Effector memory CD4-positive, alpha-beta T cell (primary cell): ENCODE measurements around the gene EXOSC3.
"Not testable (repeated sequence)": the region's sequence is repeated elsewhere in the genome, so short reads cannot be mapped to it uniquely, and the experiment has no call there.

Source experiments
- DNase-seq, 3 donors: peaks; one replicate each; pipeline ENCODE4 v3.0.0-alpha.2; 2020
- H3K27ac ChIP-seq: 2 replicates; pipeline ENCODE4 v1.7.0; 2013; ENCODE audit warnings: mild to moderate bottlenecking, low read length, moderate library complexity; ENCODE audit not compliant: insufficient read depth, poor library complexity, severe bottlenecking
- H3K27me3 ChIP-seq: replicated peaks from 2 replicates; pipeline ENCODE4 v1.7.0; 2013; ENCODE audit warnings: mild to moderate bottlenecking, low read length; ENCODE audit not compliant: insufficient read depth, control insufficient read depth, poor library complexity, severe bottlenecking
- H3K36me3 ChIP-seq: 2 replicates; pipeline ENCODE4 v1.7.0; 2013; ENCODE audit warnings: mild to moderate bottlenecking, low read length, moderate library complexity; ENCODE audit not compliant: control insufficient read depth, insufficient read depth
- H3K4me1 ChIP-seq: 2 replicates; pipeline ENCODE4 v1.7.0; 2013; ENCODE audit warnings: low read length, mild to moderate bottlenecking; ENCODE audit not compliant: control insufficient read depth, insufficient read depth, poor library complexity, severe bottlenecking
- H3K4me3 ChIP-seq: 2 replicates; pipeline ENCODE4 v1.7.0; 2013; ENCODE audit warnings: low read length, low read depth, mild to moderate bottlenecking; ENCODE audit not compliant: insufficient read depth, poor library complexity, severe bottlenecking
- H3K9me3 ChIP-seq: 2 replicates; pipeline ENCODE4 v1.7.0; 2013; ENCODE audit warnings: mild to moderate bottlenecking, low read length, moderate library complexity; ENCODE audit not compliant: control insufficient read depth

The EXOSC3 gene

GRCh38 chr9:37752642-37753488 lies 32.0 kb downstream of the EXOSC3 start:
- H3K27me3 ChIP-seq, result no peaks in the 10 kb centered on the region
- peak overlapping the region; percentile 79 for H3K4me3 ChIP-seq
- H3K36me3 ChIP-seq, result no peaks in the 10 kb centered on the region
- H3K27ac ChIP-seq, result peak overlapping the region; percentile 79
- peaks cover 15% of the 10 kb centered on the region for H3K4me1 ChIP-seq
- no peaks in the 10 kb centered on the region for H3K9me3 ChIP-seq
- DNase-seq, result no peak

DNA sequence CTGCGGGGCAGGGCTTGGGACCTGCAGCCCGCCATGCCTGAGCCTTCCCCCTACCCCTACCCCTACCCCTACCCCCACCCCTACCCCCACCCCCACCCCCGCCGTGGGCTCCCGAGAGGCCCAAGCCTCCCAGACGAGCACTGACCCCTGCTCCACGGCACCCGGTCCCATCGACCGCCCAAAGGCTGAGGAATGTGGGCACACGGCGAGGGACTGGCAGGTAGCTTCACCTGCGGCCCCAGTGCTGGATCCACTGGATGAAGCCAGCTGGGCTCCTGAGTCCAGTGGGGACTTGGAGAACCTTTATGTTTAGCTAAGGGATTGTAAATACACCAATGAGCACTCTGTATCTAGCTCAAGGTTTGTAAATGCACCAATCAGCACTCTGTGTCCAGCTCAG lies 32.8 kb downstream of the EXOSC3 start:
- not testable (repeated sequence) for H3K27me3 ChIP-seq, H3K36me3 ChIP-seq, H3K4me3 ChIP-seq, DNase-seq, H3K27ac ChIP-seq, H3K9me3 ChIP-seq
- H3K4me1 ChIP-seq, result peaks cover 15% of the 10 kb centered on the region

DNA sequence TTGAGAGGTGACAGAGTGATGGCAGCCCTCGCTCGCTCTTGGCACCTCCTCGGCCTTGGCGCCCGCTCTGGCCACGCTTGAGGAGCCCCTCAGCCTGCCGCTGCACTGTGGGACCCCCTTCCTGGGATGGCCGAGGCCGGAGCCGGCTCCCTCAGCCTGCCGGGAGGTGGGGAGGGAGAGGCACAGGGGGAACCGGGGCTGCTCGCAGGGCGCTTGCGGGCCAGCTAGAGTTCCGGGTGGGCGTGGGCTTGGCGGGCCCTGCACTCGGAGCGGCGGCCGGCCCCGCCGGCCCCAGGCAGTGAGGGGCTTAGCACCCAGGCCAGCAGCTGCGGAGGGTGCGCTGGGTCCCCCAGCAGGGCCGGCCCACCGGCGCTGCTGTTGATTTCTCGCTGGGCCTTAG lies 33.2 kb downstream of the EXOSC3 start:
- H3K9me3 ChIP-seq, H3K27ac ChIP-seq, DNase-seq, H3K36me3 ChIP-seq, H3K27me3 ChIP-seq, H3K4me3 ChIP-seq: not testable (repeated sequence)
- peaks cover 15% of the 10 kb centered on the region for H3K4me1 ChIP-seq

- no peak overlapping the region for H3K4me3 ChIP-seq
- H3K4me1 ChIP-seq, result peaks cover 15% of the 10 kb centered on the region
- H3K27ac ChIP-seq, result no peak overlapping the region
- H3K27me3 ChIP-seq, result no peaks in the 10 kb centered on the region
- no peaks in the 10 kb centered on the region for H3K36me3 ChIP-seq
- no peak for DNase-seq
- H3K9me3 ChIP-seq, result no peaks in the 10 kb centered on the region
Measured at GRCh38 chr9:37751186-37751585, 33.7 kb downstream of the EXOSC3 start.

- Histone ChIP-seq H3K36me3 (no peaks in the 10 kb centered on the region), H3K27ac (no peak overlapping the region), H3K4me1 (peaks cover 3% of the 10 kb centered on the region), H3K4me3 (no peak overlapping the region), H3K27me3 (no peaks in the 10 kb centered on the region), H3K9me3 (no peaks in the 10 kb centered on the region)
- DNase-seq, result no peak
Measured at GRCh38 chr9:37749129-37749528, 35.7 kb downstream of the EXOSC3 start.

DNA sequence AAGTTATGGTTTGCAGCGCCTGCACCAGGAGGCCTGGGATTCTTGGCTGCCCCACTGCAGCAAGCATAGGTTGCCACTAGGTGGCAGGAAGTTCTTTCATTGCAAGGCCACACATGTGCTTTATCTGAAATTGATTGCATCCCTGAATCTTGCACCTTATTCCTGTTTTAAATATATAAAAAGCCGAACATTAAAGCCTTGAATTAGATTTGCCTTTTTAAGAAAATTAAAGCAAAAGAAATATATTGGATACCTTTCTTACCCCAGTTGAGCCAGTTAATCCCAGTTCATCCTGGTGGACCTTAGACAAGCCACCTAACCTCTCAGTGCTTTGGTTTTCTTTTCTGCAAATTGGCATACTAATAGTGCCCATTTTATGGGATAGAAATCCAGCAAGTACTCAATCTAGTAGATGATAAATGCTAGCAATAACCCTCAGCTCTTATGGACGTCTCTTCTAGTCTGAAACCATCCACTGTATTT lies 37.6 kb downstream of the EXOSC3 start:
- peak in 2 of 3 donors; percentile 15 to 22 for DNase-seq
- Histone ChIP-seq H3K4me1 (no peaks in the 10 kb centered on the region), H3K27ac (no peak overlapping the region), H3K27me3 (no peaks in the 10 kb centered on the region), H3K4me3 (no peak overlapping the region), H3K36me3 (no peaks in the 10 kb centered on the region), H3K9me3 (no peaks in the 10 kb centered on the region)

DNA sequence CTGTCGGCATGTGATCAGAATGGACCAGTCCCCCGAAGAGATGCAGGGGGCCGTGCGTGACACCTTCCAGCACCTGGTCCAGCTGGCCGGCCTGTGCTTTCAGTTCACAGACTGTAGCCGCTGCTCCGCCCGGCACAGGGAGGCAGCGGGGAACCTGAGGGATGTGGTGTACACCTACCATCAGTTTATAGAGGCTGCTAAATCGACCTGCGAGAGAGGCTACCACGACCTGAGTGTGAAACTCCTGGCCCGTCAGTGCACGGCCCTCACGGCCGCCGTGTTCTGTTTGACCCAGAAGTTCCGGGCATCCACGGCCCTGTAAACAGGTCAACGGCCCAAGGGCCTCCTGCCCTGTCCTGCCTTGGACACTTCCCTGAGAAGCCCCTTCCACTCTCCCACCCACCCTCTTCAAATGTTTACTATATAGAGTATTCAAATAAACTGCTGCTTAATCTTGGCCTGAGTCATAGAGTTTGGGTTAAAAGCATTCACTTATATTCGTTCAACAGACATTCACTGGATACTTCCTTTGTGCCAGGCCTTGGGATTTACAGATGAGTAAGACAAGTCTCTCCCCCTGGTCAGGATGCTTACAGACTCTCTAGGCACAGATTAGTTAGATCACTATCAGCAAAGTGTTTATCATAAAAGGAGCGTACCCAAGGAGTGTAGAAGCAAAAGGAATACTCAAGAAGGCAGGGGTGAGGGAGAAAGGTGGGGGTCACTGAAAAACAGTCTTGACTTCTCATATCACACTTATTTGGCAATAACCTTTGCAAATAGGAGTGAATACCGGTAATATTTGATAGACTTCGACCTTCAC lies 38.2 kb downstream of the EXOSC3 start:
- no peak for DNase-seq
- no peaks in the 10 kb centered on the region for H3K36me3 ChIP-seq

GRCh38 chr9:37745970-37746369 lies 38.9 kb downstream of the EXOSC3 start:
- Histone ChIP-seq H3K27ac (no peak overlapping the region), H3K4me3 (no peak overlapping the region), H3K9me3 (no peaks in the 10 kb centered on the region), H3K4me1 (no peaks in the 10 kb centered on the region), H3K36me3 (no peaks in the 10 kb centered on the region), H3K27me3 (no peaks in the 10 kb centered on the region)
- no peak for DNase-seq

More for the DNA sequence above, 38.2 kb downstream of the EXOSC3 start:
- Histone ChIP-seq H3K27me3 (no peaks in the 10 kb centered on the region), H3K4me3 (no peak overlapping the region), H3K27ac (no peak overlapping the region), H3K9me3 (no peaks in the 10 kb centered on the region), H3K4me1 (no peaks in the 10 kb centered on the region)

DNA sequence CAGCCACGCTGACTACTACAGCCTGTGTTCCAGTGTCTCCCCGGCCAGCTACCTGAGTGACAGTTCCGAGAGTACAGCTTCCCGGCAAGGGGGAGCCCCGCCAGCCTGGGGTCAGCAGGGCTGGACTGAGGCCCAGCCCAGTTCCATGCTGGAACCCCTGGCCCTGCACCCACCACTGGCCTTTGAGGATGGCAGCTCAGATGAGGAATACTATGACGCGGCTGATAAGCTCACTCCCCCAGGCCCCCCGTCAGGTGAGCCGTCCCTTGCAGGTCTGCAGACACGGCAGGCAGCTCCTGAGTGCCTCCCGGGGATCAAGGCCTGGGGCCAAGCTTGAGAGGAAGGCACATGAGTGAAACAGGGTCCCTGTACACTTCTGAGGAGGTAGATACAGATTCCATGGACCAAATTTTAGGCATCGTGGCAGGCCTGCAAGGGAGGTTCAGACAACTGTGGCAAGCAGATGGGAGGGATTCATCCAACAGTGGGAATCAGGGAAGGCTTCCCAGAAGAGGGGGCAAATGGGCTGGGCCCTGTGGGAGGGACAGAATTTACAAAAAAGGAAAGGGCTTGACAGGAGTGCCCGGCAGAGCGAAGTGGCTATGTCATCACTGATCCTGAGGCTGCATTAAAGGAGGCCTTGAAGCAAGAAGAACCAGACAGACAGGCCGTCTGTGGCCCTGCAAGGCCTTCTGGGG lies 44.1 kb downstream of the EXOSC3 start:
- Histone ChIP-seq H3K4me3 (no peak overlapping the region), H3K4me1 (no peaks in the 10 kb centered on the region), H3K36me3 (no peaks in the 10 kb centered on the region), H3K9me3 (no peaks in the 10 kb centered on the region), H3K27ac (no peak overlapping the region), H3K27me3 (no peaks in the 10 kb centered on the region)
- no peak for DNase-seq
